GM19468 (cell line): Measurements from ENCODE around the gene EMSY.
"Not testable (repeated sequence)": the region's sequence is repeated elsewhere in the genome, so short reads cannot be mapped to it uniquely, and the experiment has no call there.

Experiments used
- ATAC-seq: cut with Tn5 transposase; IDR thresholded peaks from one replicate; pipeline ENCODE4 v1.9.1; 2021; ENCODE audit warnings: mild to moderate bottlenecking, moderate library complexity, moderate number of reproducible peaks; ENCODE audit not compliant: unreplicated experiment; ENCODE audit errors: extremely low read depth

EMSY gene

GRCh38 chr11:76444384-76445120, at the start of gene EMSY:
EMSY (plus strand) TSS chr11:76445018; CDS start chr11:76446939, 1,921 bp downstream.
- ATAC-seq = peak; percentile 95

- ATAC-seq = no peak
Observed at GRCh38 chr11:76395296-76395695, 49.5 kb upstream of the EMSY start.

GRCh38 chr11:76397383-76397782, 47.4 kb upstream of the EMSY start:
- no peak for ATAC-seq

- ATAC-seq = no peak
Observed at GRCh38 chr11:76400967-76401366, 43.9 kb upstream of the EMSY start.

- not testable (repeated sequence) for ATAC-seq
Observed at GRCh38 chr11:76401484-76401883, 43.3 kb upstream of the EMSY start.

- ATAC-seq = no peak
Observed at GRCh38 chr11:76406359-76406758, 38.5 kb upstream of the EMSY start.

GRCh38 chr11:76408171-76408965, 36.5 kb upstream of the EMSY start:
- ATAC-seq = no peak

GRCh38 chr11:76410851-76411357, 33.9 kb upstream of the EMSY start:
- no peak for ATAC-seq

GRCh38 chr11:76415073-76415472, 29.7 kb upstream of the EMSY start:
- ATAC-seq = no peak

GRCh38 chr11:76419896-76420295, 24.9 kb upstream of the EMSY start:
- ATAC-seq = no peak

- ATAC-seq = no peak
Observed at GRCh38 chr11:76424379-76424778, 20.4 kb upstream of the EMSY start.

GRCh38 chr11:76424891-76425290, 19.9 kb upstream of the EMSY start:
- ATAC-seq = no peak

GRCh38 chr11:76426660-76427059, 18.2 kb upstream of the EMSY start:
- no peak for ATAC-seq

- no peak for ATAC-seq
Observed at GRCh38 chr11:76436020-76436419, 8.8 kb upstream of the EMSY start.

- no peak for ATAC-seq
Observed at GRCh38 chr11:76443268-76443980, 1.4 kb upstream of the EMSY start.

GRCh38 chr11:76444065-76444383, 794 bp upstream of the EMSY start:
- no peak for ATAC-seq

GRCh38 chr11:76445121-76446084, 585 bp downstream of the EMSY start:
- ATAC-seq = no peak

GRCh38 chr11:76448506-76448905, 3.7 kb downstream of the EMSY start:
- no peak for ATAC-seq

GRCh38 chr11:76453248-76453647, 8.4 kb downstream of the EMSY start:
- no peak for ATAC-seq

GRCh38 chr11:76455331-76455730, 10.5 kb downstream of the EMSY start:
- no peak for ATAC-seq
